ENCODE measurements around the gene CTNND2.

Gene CTNND2

GRCh38 chr5:11904265-11904906 lies at the start of gene CTNND2:
Gene CTNND2, minus strand, starts transcription at chr5:11904446. Its CDS starts 593 bp downstream, at chr5:11903853.
- peak; percentile 1 for DNase-seq

GRCh38 chr5:11946317-11946716 lies 42.1 kb upstream of the CTNND2 start:
- DNase-seq: no peak

- DNase-seq: no peak
These were observed 37.3 kb upstream of the CTNND2 start for GRCh38 chr5:11941566-11941965.

GRCh38 chr5:11931638-11932037 lies 27.4 kb upstream of the CTNND2 start:
- no peak for DNase-seq

- DNase-seq: no peak
These were observed 24.7 kb upstream of the CTNND2 start for GRCh38 chr5:11928909-11929308.

- DNase-seq: no peak
These were observed 21.5 kb upstream of the CTNND2 start for GRCh38 chr5:11925701-11926100.

GRCh38 chr5:11922394-11922793 lies 18.1 kb upstream of the CTNND2 start:
- DNase-seq: no peak

GRCh38 chr5:11918463-11919045 lies 14.3 kb upstream of the CTNND2 start:
- DNase-seq: no peak

GRCh38 chr5:11909471-11909870 lies 5.2 kb upstream of the CTNND2 start:
- DNase-seq: no peak

- DNase-seq: no peak
These were observed 2.3 kb upstream of the CTNND2 start for GRCh38 chr5:11906497-11906896.

GRCh38 chr5:11905206-11905605 lies 960 bp upstream of the CTNND2 start:
- DNase-seq: no peak

- peak; percentile 31 for DNase-seq
These were observed 507 bp downstream of the CTNND2 start for GRCh38 chr5:11903614-11904264.

GRCh38 chr5:11903121-11903613 lies 1.1 kb downstream of the CTNND2 start:
- no peak for DNase-seq

- DNase-seq: no peak
These were observed 2.0 kb downstream of the CTNND2 start for GRCh38 chr5:11902201-11902619.

- no peak for DNase-seq
These were observed 5.5 kb downstream of the CTNND2 start for GRCh38 chr5:11898787-11899186.

GRCh38 chr5:11897781-11898180 lies 6.5 kb downstream of the CTNND2 start:
- DNase-seq: no peak

GRCh38 chr5:11894992-11895391 lies 9.3 kb downstream of the CTNND2 start:
- DNase-seq: no peak

GRCh38 chr5:11892832-11893231 lies 11.4 kb downstream of the CTNND2 start:
- DNase-seq: no peak

- DNase-seq: no peak
These were observed 13.5 kb downstream of the CTNND2 start for GRCh38 chr5:11890777-11891176.

GRCh38 chr5:11888221-11888620 lies 16.0 kb downstream of the CTNND2 start:
- DNase-seq: no peak

- DNase-seq: no peak
These were observed 25.4 kb downstream of the CTNND2 start for GRCh38 chr5:11878814-11879213.

- no peak for DNase-seq
These were observed 30.7 kb downstream of the CTNND2 start for GRCh38 chr5:11873587-11873986.

- DNase-seq: no peak
These were observed 35.0 kb downstream of the CTNND2 start for GRCh38 chr5:11869203-11869602.

GRCh38 chr5:11863911-11864310 lies 40.3 kb downstream of the CTNND2 start:
- DNase-seq: no peak
